NCI-H2081 treated with DMSO at 0.1 percent for 48 hours (cell line): Measurements from ENCODE around the gene TOR1B.
"Not testable (repeated sequence)": the region's sequence is repeated elsewhere in the genome, so short reads cannot be mapped to it uniquely, and the experiment has no call there.

ENCODE experiments used
- DNase-seq: peaks from one replicate; lab custom pipeline; 2025; lab: John Stamatoyannopoulos, UW

The TOR1B gene

GRCh38 chr9:129802833-129803675 lies at the start of gene TOR1B:
Gene TOR1B (plus strand): TSS chr9:129803184. CDS start chr9:129803213, 29 bp downstream.
- DNase-seq: peak; percentile 62

GRCh38 chr9:129755151-129755550 lies 47.8 kb upstream of the TOR1B start:
- DNase-seq: no peak

- no peak for DNase-seq
Measured at GRCh38 chr9:129756191-129756590, 46.8 kb upstream of the TOR1B start.

GRCh38 chr9:129757045-129757444 lies 45.9 kb upstream of the TOR1B start:
- no peak for DNase-seq

GRCh38 chr9:129759319-129759718 lies 43.7 kb upstream of the TOR1B start:
- no peak for DNase-seq

- DNase-seq: no peak
Measured at GRCh38 chr9:129759804-129760502, 43.0 kb upstream of the TOR1B start.

- DNase-seq: not testable (repeated sequence)
Measured at GRCh38 chr9:129760784-129761183, 42.2 kb upstream of the TOR1B start.

- DNase-seq: no peak
Measured at GRCh38 chr9:129761293-129761900, 41.6 kb upstream of the TOR1B start.

GRCh38 chr9:129761901-129762369 lies 41.0 kb upstream of the TOR1B start:
- DNase-seq: no peak

- not testable (repeated sequence) for DNase-seq
Measured at GRCh38 chr9:129762370-129762984, 40.5 kb upstream of the TOR1B start.

- DNase-seq: no peak
Measured at GRCh38 chr9:129762985-129763926, 39.7 kb upstream of the TOR1B start.

- DNase-seq: no peak
Measured at GRCh38 chr9:129765764-129766317, 37.1 kb upstream of the TOR1B start.

- no peak for DNase-seq
Measured at GRCh38 chr9:129768486-129768885, 34.5 kb upstream of the TOR1B start.

GRCh38 chr9:129769669-129770068 lies 33.3 kb upstream of the TOR1B start:
- DNase-seq: no peak

GRCh38 chr9:129770741-129771140 lies 32.2 kb upstream of the TOR1B start:
- DNase-seq: no peak

- DNase-seq: no peak
Measured at GRCh38 chr9:129773262-129774048, 29.5 kb upstream of the TOR1B start.

- no peak for DNase-seq
Measured at GRCh38 chr9:129774791-129775447, 28.1 kb upstream of the TOR1B start.

- no peak for DNase-seq
Measured at GRCh38 chr9:129775448-129775798, 27.6 kb upstream of the TOR1B start.

- not testable (repeated sequence) for DNase-seq
Measured at GRCh38 chr9:129776096-129776495, 26.9 kb upstream of the TOR1B start.

- no peak for DNase-seq
Measured at GRCh38 chr9:129776566-129776937, 26.4 kb upstream of the TOR1B start.
